HepG2 (cell line): Measurements from ENCODE around the gene SATB2. TPM values are rescaled to one million over a fixed set of nuclear protein-coding genes. Genes with fewer than 3 reads are reported as not detected.

Experiments
- ATAC-seq: fragments of 200-7000 bp; cut with Tn5 transposase; 3 replicates; pipeline ENCODE4 v1.9.1; 2020; ENCODE audit warnings: mild to moderate bottlenecking, moderate library complexity
- BruUV-seq: library from RNA; stranded (reverse); fragments of 400-500 nt; replicated peaks from 2 replicates; lab custom pipeline; 2021; lab: Mats Ljungman, UMichigan
- CTCF ChIA-PET: fragments of 300-600 bp; formaldehyde crosslinking; extraction: SDS; loops from one replicate; lab custom pipeline; 2021; ENCODE audit warnings: low total read pairs, inconsistent platforms, low intra/inter-chr PET ratio; lab: Yijun Ruan, JAX
- POLR2A ChIA-PET: fragments of 350-600 bp; sonication (Branson Sonifier 250); formaldehyde crosslinking; loops from one replicate; lab custom pipeline; 2020; ENCODE audit warnings: antibody characterized with exemption, inconsistent platforms; lab: Yijun Ruan, JAX
- DNase-seq: peaks from one replicate; pipeline ENCODE4 v3.0.0-alpha.2; 2015; ENCODE audit warnings: low spot score
- FAIRE-seq: peaks from 3 replicates; lab custom pipeline; 2011; peaks lifted over from hg19 to GRCh38; lab: Jason Lieb, UNC
- H2AFZ ChIP-seq: one replicate; pipeline ENCODE4 v1.6.1; 2011; ENCODE audit warnings: low read length, inconsistent platforms
- H3K27ac ChIP-seq: fragments of 300-600 bp; 3 replicates; pipeline ENCODE4 v1.8.0; 2011; ENCODE audit warnings: mixed run types, mild to moderate bottlenecking, mixed read lengths, low read length, inconsistent platforms; ENCODE audit not compliant: insufficient read depth; ENCODE audit errors: extremely low read length
- H3K27me3 ChIP-seq, 2 experiments: fragments of 200-600 bp in 1 of 2; 2 replicates in 1 of 2; 3 replicates in 1 of 2; pipeline versions ENCODE4 v1.6.0 to v1.8.0; 2011; ENCODE audit warnings: low read length in 2 of 2, mild to moderate bottlenecking in 2 of 2, moderate library complexity in 2 of 2, inconsistent platforms in 1 of 2; ENCODE audit not compliant: insufficient read depth in 2 of 2, control insufficient read depth in 1 of 2
- H3K36me3 ChIP-seq, 2 experiments: fragments of 200-600 bp in 1 of 2; replicated peaks in 1 of 2; 2 replicates in 1 of 2; 3 replicates in 1 of 2; pipeline versions ENCODE4 v1.5.1 to v1.8.0; 2011; ENCODE audit warnings: low read length in 2 of 2, inconsistent platforms in 1 of 2; ENCODE audit not compliant: insufficient read depth in 2 of 2, control insufficient read depth in 1 of 2
- H3K4me1 ChIP-seq: 2 replicates; pipeline ENCODE4 v1.5.1; 2012; ENCODE audit warnings: low read length, inconsistent platforms; ENCODE audit not compliant: insufficient read depth
- H3K4me2 ChIP-seq: 2 replicates; pipeline ENCODE4 v1.6.0; 2011; ENCODE audit warnings: low read depth, low read length, inconsistent platforms
- H3K4me3 ChIP-seq, 3 experiments: fragments of 200-600 bp in 1 of 3; sonication (generic), shearing (Covaris generic) in 1 of 3; replicated peaks in 1 of 3; 2 replicates each; pipeline ENCODE4 v1.5.1; 2011 to 2016; ENCODE audit warnings: low read length in 3 of 3, inconsistent platforms in 2 of 3, low read depth in 2 of 3, mild to moderate bottlenecking in 2 of 3, control low read depth in 1 of 3, mixed read lengths in 1 of 3; ENCODE audit not compliant: insufficient read depth in 1 of 3
- H3K79me2 ChIP-seq: one replicate; pipeline ENCODE4 v1.6.1; 2011; ENCODE audit warnings: low read length, inconsistent platforms; ENCODE audit not compliant: insufficient read depth
- H3K9ac ChIP-seq: 2 replicates; pipeline ENCODE4 v1.6.0; 2011; ENCODE audit warnings: mild to moderate bottlenecking, low read depth, low read length, inconsistent platforms; ENCODE audit not compliant: insufficient read depth
- H3K9me3 ChIP-seq: 2 replicates; pipeline ENCODE4 v1.5.1; 2012; ENCODE audit warnings: mild to moderate bottlenecking, low read length
- H4K20me1 ChIP-seq: 2 replicates; pipeline ENCODE4 v1.6.0; 2011; ENCODE audit warnings: inconsistent platforms, mild to moderate bottlenecking, low read length, moderate library complexity; ENCODE audit not compliant: insufficient read depth
- ATF1 ChIP-seq: IDR thresholded peaks from 2 replicates; pipeline ENCODE4 v1.6.1; 2016; ENCODE audit warnings: mild to moderate bottlenecking, control low read depth
- CREB1 ChIP-seq, 2 experiments: fragments of 450-650 bp in 1 of 2; IDR thresholded peaks; 2 replicates each; pipeline ENCODE4 v1.6.1; 2016 to 2017; ENCODE audit warnings: control low read depth in 1 of 2, mild to moderate bottlenecking in 1 of 2, missing compliant biosample characterization in 1 of 2, missing genetic modification characterization in 1 of 2
- GTF3A ChIP-seq: sonication (generic); formaldehyde crosslinking; conservative IDR thresholded peaks from 2 replicates; pipeline ENCODE4 v1.4.0; 2020; ENCODE audit warnings: mild to moderate bottlenecking, missing genetic modification reagents
- ISL2 ChIP-seq: sonication (generic); formaldehyde crosslinking; IDR thresholded peaks from 2 replicates; pipeline ENCODE4 v1.5.0; 2020; ENCODE audit warnings: missing genetic modification reagents
- MAFK ChIP-seq, 2 experiments: IDR thresholded peaks in 1 of 2; conservative IDR thresholded peaks in 1 of 2; 2 replicates each; pipeline ENCODE4 v1.6.1; 2011; ENCODE audit warnings: improper control_type of control experiment in 2 of 2, low read length in 2 of 2
- MBNL3 ChIP-seq: fragments of 250-450 bp; sonication (Bioruptor Pico); conservative IDR thresholded peaks from 2 replicates; pipeline ENCODE4 v1.8.0; 2022; ENCODE audit warnings: mild to moderate bottlenecking, inconsistent platforms
- POGZ ChIP-seq: sonication (generic); formaldehyde crosslinking; IDR thresholded peaks from 2 replicates; pipeline ENCODE4 v1.4.0; 2020; ENCODE audit warnings: mild to moderate bottlenecking, missing genetic modification reagents
- ZNF660 ChIP-seq: sonication (generic); formaldehyde crosslinking; IDR thresholded peaks from 2 replicates; pipeline ENCODE4 v1.5.1; 2020; ENCODE audit warnings: mild to moderate bottlenecking, low read depth, missing genetic modification reagents, borderline replicate concordance
- WGBS: methylation state at CpG from one replicate; pipeline ENCODE4 v1.1.6; 2017; ENCODE audit warnings: low lambda C conversion rate; 5-methylcytosine and 5-hydroxymethylcytosine counted together
- in situ Hi-C: cut with HindIII; loops from 2 replicates; pipeline ENCODE4 v1.10.0; 2017; ENCODE audit warnings: low pct_unique_long_range_greater_than_20kb; ENCODE audit not compliant: extremely low pct_ligation_motif_present
- intact Hi-C: fragments of 100-400 bp; cut with micrococcal nuclease; formaldehyde crosslinking; loops from one replicate; pipeline ENCODE4 v1.10.0; 2022; ENCODE audit not compliant: unreplicated experiment
- polyA plus RNA-seq, 8 experiments: library from polyadenylated mRNA; depleted of rRNA in 3 of 8; stranded (reverse) in 7 of 8; unstranded in 1 of 8; fragments of >200 nt; fragmentation: Illumina TruSeq in 4 of 8; extraction: Trizol in 4 of 8; gene quantifications; 2 replicates each; pipeline versions ENCODE4 v1.2.1 to v1.2.3, GENCODE V29; 2011 to 2016; ENCODE audit warnings: low read depth in 4 of 8, missing spikeins in 1 of 8, mixed read lengths in 1 of 8; ENCODE audit not compliant: insufficient read depth in 1 of 8
- total RNA-seq, 5 experiments: library from RNA; depleted of rRNA; stranded (reverse); fragments of >200 nt; fragmentation: Illumina TruSeq; extraction: Trizol; gene quantifications; 2 replicates each; pipeline ENCODE4 v1.2.3, GENCODE V29; 2016; ENCODE audit warnings: low read depth in 1 of 5

SATB2 gene
- total and polyA plus RNA-seq, 2 of the 13 experiments (the other 11 are each of a cell fraction or from before 2014, with no cell fraction given), result 2.5 to 5.5 TPM

- Histone ChIP-seq H3K9ac (no peak overlapping the region), H3K27me3 (no peaks in the 10 kb centered on the region), H3K9me3 (no peaks in the 10 kb centered on the region), H3K4me1 (no peaks in the 10 kb centered on the region), H3K27ac (no peak overlapping the region), H3K4me3 (no peak overlapping the region), H3K36me3 (no peaks in the 10 kb centered on the region), H4K20me1 (no peaks in the 10 kb centered on the region), H3K4me2 (no peak overlapping the region), H3K79me2 (no peaks in the 10 kb centered on the region), H2AFZ (no peak overlapping the region)
- in situ Hi-C loops (no loop called here), intact Hi-C loops (no loop called here)
- no peak for DNase-seq
- ChIA-PET POLR2A (no interaction called here), CTCF (no interaction called here)
- BruUV-seq, result no TSS peak
- no peak for FAIRE-seq
- ATAC-seq, result no peak; the same call in 1 of the 3 replicates
- TF ChIP-seq ZNF660 (CRISPR knock-in tag) (no peak), MBNL3 (CRISPR knock-in tag) (no peak)
- WGBS, result 47% methylated on average over 10 of the region's 10 CpGs
These were observed 10.7 kb downstream of the SATB2 start for GRCh38 chr2:199446996-199447576.

GRCh38 chr2:199444749-199445148 lies 13.0 kb downstream of the SATB2 start:
- no peak overlapping the region for H3K9ac ChIP-seq
- H4K20me1 ChIP-seq, result no peaks in the 10 kb centered on the region
- no peaks in the 10 kb centered on the region for H3K27me3 ChIP-seq
- no peaks in the 10 kb centered on the region for H3K36me3 ChIP-seq
- FAIRE-seq (no peak), ATAC-seq (no peak), DNase-seq (no peak)
- BruUV-seq, result no TSS peak
- H3K27ac ChIP-seq, result no peak overlapping the region
- no peaks in the 10 kb centered on the region for H3K4me1 ChIP-seq
- H3K4me2 ChIP-seq, result no peak overlapping the region
- no peak overlapping the region for H3K4me3 ChIP-seq
- no peak for TF ChIP-seq POGZ (CRISPR knock-in tag)
- no peak for TF ChIP-seq ATF1 (CRISPR knock-in tag)
- no peak for TF ChIP-seq MAFK (conservative IDR thresholded peaks at IDR 0.05 in 1 of 2, IDR thresholded peaks at IDR 0.05 in 1 of 2; ENCODE audit: low read length in 2 of 2)
- no peak for TF ChIP-seq ISL2 (CRISPR knock-in tag)
- TF ChIP-seq CREB1 (IDR thresholded peaks at IDR 0.05), result no peak
- no peak for TF ChIP-seq CREB1 (CRISPR knock-in tag; IDR thresholded peaks at IDR 0.05)
- no peak for TF ChIP-seq GTF3A
- in situ Hi-C loops (no loop called here), intact Hi-C loops (no loop called here)
- POLR2A ChIA-PET, result no interaction called here
- H3K9me3 ChIP-seq, result no peaks in the 10 kb centered on the region
- H3K79me2 ChIP-seq, result no peaks in the 10 kb centered on the region
- CTCF ChIA-PET, result no interaction called here
- WGBS, result 56% methylated on average over 4 of the region's 4 CpGs
- H2AFZ ChIP-seq, result no peak overlapping the region
